ENCODE measurements around the gene CSE1L. TPM values are rescaled to one million over a fixed set of nuclear protein-coding genes. Genes with fewer than 3 reads are reported as not detected.

Gene CSE1L, protein sequence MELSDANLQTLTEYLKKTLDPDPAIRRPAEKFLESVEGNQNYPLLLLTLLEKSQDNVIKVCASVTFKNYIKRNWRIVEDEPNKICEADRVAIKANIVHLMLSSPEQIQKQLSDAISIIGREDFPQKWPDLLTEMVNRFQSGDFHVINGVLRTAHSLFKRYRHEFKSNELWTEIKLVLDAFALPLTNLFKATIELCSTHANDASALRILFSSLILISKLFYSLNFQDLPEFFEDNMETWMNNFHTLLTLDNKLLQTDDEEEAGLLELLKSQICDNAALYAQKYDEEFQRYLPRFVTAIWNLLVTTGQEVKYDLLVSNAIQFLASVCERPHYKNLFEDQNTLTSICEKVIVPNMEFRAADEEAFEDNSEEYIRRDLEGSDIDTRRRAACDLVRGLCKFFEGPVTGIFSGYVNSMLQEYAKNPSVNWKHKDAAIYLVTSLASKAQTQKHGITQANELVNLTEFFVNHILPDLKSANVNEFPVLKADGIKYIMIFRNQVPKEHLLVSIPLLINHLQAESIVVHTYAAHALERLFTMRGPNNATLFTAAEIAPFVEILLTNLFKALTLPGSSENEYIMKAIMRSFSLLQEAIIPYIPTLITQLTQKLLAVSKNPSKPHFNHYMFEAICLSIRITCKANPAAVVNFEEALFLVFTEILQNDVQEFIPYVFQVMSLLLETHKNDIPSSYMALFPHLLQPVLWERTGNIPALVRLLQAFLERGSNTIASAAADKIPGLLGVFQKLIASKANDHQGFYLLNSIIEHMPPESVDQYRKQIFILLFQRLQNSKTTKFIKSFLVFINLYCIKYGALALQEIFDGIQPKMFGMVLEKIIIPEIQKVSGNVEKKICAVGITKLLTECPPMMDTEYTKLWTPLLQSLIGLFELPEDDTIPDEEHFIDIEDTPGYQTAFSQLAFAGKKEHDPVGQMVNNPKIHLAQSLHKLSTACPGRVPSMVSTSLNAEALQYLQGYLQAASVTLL
- 34.9 TPM for polyA plus RNA-seq (2013, experiment 1 of 2)
- polyA plus RNA-seq (2013, experiment 2 of 2): 37.0 TPM

DNA sequence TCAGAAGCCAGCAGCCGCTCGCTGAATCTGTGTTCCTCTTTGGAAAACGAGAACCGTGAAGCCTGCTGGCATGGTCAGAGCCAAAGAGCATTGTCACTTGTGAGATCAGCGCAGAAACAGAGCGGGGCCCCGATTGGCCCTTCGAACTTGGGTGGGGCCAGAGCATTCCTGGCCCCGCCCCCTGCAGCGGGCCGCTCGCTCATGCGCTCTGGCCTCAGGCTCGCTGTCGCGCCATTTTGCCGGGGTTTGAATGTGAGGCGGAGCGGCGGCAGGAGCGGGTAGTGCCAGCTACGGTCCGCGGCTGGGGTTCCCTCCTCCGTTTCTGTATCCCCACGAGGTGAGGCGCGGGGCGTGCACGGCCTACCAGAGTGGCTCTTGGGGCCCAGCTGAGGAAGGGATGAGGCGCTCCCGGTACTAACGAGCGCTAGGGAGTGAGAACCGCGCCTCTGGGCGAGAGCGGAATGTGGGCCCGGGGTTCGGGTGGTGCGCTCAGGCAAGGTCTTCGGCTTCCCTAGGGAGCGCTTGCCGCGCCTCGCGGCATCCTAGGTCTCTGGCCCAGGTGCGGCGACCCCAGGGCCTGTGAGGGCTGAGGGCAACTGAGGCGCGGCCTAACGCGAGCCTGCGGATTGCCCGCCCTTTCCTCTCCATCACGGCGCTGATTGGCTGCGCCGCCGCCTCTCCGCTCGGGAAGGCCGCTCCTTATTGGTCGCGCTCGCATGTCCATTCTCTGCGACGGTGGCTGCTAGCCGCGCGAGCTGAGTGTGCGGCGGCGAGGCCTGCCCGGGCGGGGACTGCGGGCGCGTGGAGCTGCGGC is at the start of gene CSE1L:
Gene CSE1L (plus strand): TSS at position 226 of the 814 bp plus-strand sequence. CDS start 12,152 bp downstream, outside the sequence.
- Histone ChIP-seq H3K79me1 (replicated peaks; ENCODE audit: low read length, poor library complexity, severe bottlenecking) (no peaks in the 10 kb centered on the region), H3K4me1 (ENCODE audit: control insufficient read depth, insufficient read depth, low read depth, low read length) (peaks cover 7% of the 10 kb centered on the region), H2BK120ac (ENCODE audit: low read depth, low read length) (no peak within 1 kb of the TSS), H3K4ac (ENCODE audit: low read depth in 1 of 2, low read length in 2 of 2) (peak within 1 kb of the TSS; percentile 84 to 88), H2BK5ac (ENCODE audit: low read depth, low read length, poor library complexity, severe bottlenecking) (no peak within 1 kb of the TSS), H3K27me3 (ENCODE audit: control insufficient read depth in 1 of 2, insufficient read depth in 1 of 2, low read length in 2 of 2) (no peaks in the 10 kb centered on the region), H3K27ac (ENCODE audit: low read length, poor library complexity, severe bottlenecking) (peak within 1 kb of the TSS; percentile 55), H3K18ac (ENCODE audit: low read depth in 1 of 2, low read length in 2 of 2) (peak within 1 kb of the TSS; percentile 3 to 86), H3K4me2 (ENCODE audit: low read length, poor library complexity, severe bottlenecking) (peak within 1 kb of the TSS; percentile 86), H4K8ac (ENCODE audit: low read length) (peak within 1 kb of the TSS; percentile 79), H3K4me3 (ENCODE audit: insufficient read depth in 1 of 2, low read depth in 1 of 2, low read length in 2 of 2) (peak within 1 kb of the TSS; percentile 83 to 94), H3K14ac (ENCODE audit: low read length in 2 of 2) (peak within 1 kb of the TSS in 1 of 2 experiments; percentile 57), H2AFZ (ENCODE audit: low read depth, low read length) (peak within 1 kb of the TSS; percentile 72), H3K9ac (ENCODE audit: low read length) (peak within 1 kb of the TSS; percentile 87), H2BK15ac (ENCODE audit: low read depth, poor library complexity, severe bottlenecking) (peak within 1 kb of the TSS; percentile 64), H2AK5ac (ENCODE audit: low read length, severe bottlenecking) (peak within 1 kb of the TSS; percentile 86), H3K36me3 (ENCODE audit: control insufficient read depth in 1 of 2, insufficient read depth in 2 of 2, low read depth in 1 of 2, low read length in 2 of 2) (no peaks in the 10 kb centered on the region), H4K91ac (ENCODE audit: low read length) (peak within 1 kb of the TSS; percentile 53), H2BK12ac (ENCODE audit: low read length in 2 of 2) (peak within 1 kb of the TSS in 1 of 2 experiments; percentile 8), H3K23ac (ENCODE audit: low read length in 2 of 2) (no peak within 1 kb of the TSS), H3K9me3 (ENCODE audit: control insufficient read depth, low read length) (no peaks in the 10 kb centered on the region)
- peak; percentile 94 for DNase-seq
- WGBS: under 1% methylated on average over 80 of the region's 80 CpGs

DNA sequence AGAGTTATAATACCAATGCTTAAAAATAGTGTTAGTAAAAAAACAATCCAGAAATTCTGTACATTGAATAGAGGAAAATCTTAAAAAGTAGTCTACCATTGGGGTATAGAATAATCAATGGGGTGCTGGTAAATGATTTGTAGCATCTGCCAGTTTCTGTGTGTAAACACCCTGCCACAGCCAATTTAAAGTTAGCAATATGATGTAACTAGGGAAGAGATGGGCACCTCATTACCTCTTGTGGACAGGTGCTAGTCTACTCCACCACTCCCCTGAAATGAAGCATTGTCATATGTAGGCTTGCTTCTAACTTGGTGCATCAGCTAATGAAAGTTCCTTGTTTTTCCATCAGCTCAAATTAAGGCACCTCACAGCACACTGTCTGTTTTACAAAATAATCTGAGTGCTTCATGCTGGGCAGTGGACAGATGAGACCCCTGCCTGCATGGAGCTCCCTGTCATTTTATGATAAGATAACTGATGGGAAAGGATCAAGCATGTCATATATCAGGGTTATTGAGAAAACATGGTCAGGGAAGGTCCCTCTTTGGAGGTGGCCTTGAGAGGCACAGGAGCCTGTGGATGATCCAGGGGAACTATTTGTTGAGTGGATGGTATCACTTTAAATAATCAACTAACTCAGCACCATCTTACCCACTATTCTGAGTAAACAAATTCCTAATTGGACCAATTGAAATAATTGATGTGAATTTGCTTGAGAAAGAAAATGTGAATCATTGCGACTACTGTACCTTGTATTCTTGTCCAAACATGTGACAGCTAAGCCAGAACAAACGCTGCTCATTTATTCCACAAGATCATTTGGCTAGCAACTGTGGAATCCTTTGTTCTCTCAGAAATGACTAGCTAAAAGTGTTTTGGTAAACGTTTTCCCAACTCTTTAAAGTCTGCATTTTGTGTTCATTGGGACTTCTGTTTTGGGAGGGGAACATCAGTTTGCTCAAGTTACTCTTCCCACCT is 45.9 kb upstream of the CSE1L start:
- no peak overlapping the region for H3K27ac ChIP-seq (ENCODE audit: low read length, poor library complexity, severe bottlenecking)
- H2BK15ac ChIP-seq (ENCODE audit: low read depth, poor library complexity, severe bottlenecking): no peak overlapping the region
- H4K8ac ChIP-seq (ENCODE audit: low read length): no peak overlapping the region
- H3K18ac ChIP-seq (ENCODE audit: low read depth in 1 of 2, low read length in 2 of 2): no peak overlapping the region
- no peak overlapping the region for H3K23ac ChIP-seq (ENCODE audit: low read length in 2 of 2)
- 84% methylated on average over 3 of the region's 3 CpGs for WGBS
- no peak overlapping the region for H3K4me3 ChIP-seq (ENCODE audit: insufficient read depth in 1 of 2, low read depth in 1 of 2, low read length in 2 of 2)
- peaks cover 9% of the 10 kb centered on the region for H3K79me1 ChIP-seq (replicated peaks; ENCODE audit: low read length, poor library complexity, severe bottlenecking)
- peak overlapping the region; percentile 40 for H3K9ac ChIP-seq (ENCODE audit: low read length)
- H3K9me3 ChIP-seq (ENCODE audit: control insufficient read depth, low read length): no peaks in the 10 kb centered on the region
- no peak overlapping the region for H3K14ac ChIP-seq (ENCODE audit: low read length in 2 of 2)
- H2BK12ac ChIP-seq (ENCODE audit: low read length in 2 of 2): no peak overlapping the region
- no peak overlapping the region for H3K4me2 ChIP-seq (ENCODE audit: low read length, poor library complexity, severe bottlenecking)
- no peak for DNase-seq
- no peak overlapping the region for H2AFZ ChIP-seq (ENCODE audit: low read depth, low read length)
- no peak overlapping the region for H2AK5ac ChIP-seq (ENCODE audit: low read length, severe bottlenecking)
- H3K27me3 ChIP-seq (ENCODE audit: control insufficient read depth in 1 of 2, insufficient read depth in 1 of 2, low read length in 2 of 2): no peaks in the 10 kb centered on the region
- no peaks in the 10 kb centered on the region for H3K4me1 ChIP-seq (ENCODE audit: control insufficient read depth, insufficient read depth, low read depth, low read length)
- H4K91ac ChIP-seq (ENCODE audit: low read length): no peak overlapping the region
- H2BK120ac ChIP-seq (ENCODE audit: low read depth, low read length): no peak overlapping the region
- H3K36me3 ChIP-seq (ENCODE audit: control insufficient read depth in 1 of 2, insufficient read depth in 2 of 2, low read depth in 1 of 2, low read length in 2 of 2): peaks cover 31 to 80% of the 10 kb centered on the region in 2 experiments
- no peak overlapping the region for H2BK5ac ChIP-seq (ENCODE audit: low read depth, low read length, poor library complexity, severe bottlenecking)
- no peak overlapping the region for H3K4ac ChIP-seq (ENCODE audit: low read depth in 1 of 2, low read length in 2 of 2)

DNA sequence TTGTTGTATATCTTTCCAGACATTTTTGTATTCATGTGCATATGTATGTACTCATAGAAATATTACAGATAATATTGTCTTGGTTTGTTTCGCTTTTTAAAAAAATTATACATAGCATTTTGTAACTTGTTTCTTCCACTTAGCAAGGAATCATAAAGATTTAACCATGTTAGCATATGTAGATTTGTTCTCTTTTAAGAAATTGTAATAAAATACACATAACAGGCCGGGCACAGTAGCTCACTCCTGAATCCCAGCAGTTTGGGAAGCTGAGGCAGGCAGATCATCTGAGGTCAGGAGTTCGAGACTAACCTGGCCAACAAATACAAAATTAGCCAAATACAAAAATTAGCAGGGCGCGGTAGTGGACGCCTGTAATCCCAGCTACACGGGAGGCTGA is 44.4 kb upstream of the CSE1L start:
- no peak for DNase-seq
- H3K27ac ChIP-seq (ENCODE audit: low read length, poor library complexity, severe bottlenecking): no peak overlapping the region
- 98% methylated on average over 6 of the region's 7 CpGs for WGBS
- no peak overlapping the region for H2AFZ ChIP-seq (ENCODE audit: low read depth, low read length)
- no peak overlapping the region for H4K8ac ChIP-seq (ENCODE audit: low read length)
- H3K4me1 ChIP-seq (ENCODE audit: control insufficient read depth, insufficient read depth, low read depth, low read length): no peaks in the 10 kb centered on the region
- no peak overlapping the region for H2BK15ac ChIP-seq (ENCODE audit: low read depth, poor library complexity, severe bottlenecking)
- H3K4ac ChIP-seq (ENCODE audit: low read depth in 1 of 2, low read length in 2 of 2): no peak overlapping the region
- H3K36me3 ChIP-seq (ENCODE audit: control insufficient read depth in 1 of 2, insufficient read depth in 2 of 2, low read depth in 1 of 2, low read length in 2 of 2): peaks cover 29 to 76% of the 10 kb centered on the region in 2 experiments
- no peak overlapping the region for H2BK5ac ChIP-seq (ENCODE audit: low read depth, low read length, poor library complexity, severe bottlenecking)
- no peak overlapping the region for H2BK12ac ChIP-seq (ENCODE audit: low read length in 2 of 2)
- H2AK5ac ChIP-seq (ENCODE audit: low read length, severe bottlenecking): no peak overlapping the region
- no peaks in the 10 kb centered on the region for H3K9me3 ChIP-seq (ENCODE audit: control insufficient read depth, low read length)
- H3K14ac ChIP-seq (ENCODE audit: low read length in 2 of 2): no peak overlapping the region
- H2BK120ac ChIP-seq (ENCODE audit: low read depth, low read length): no peak overlapping the region
- H3K4me2 ChIP-seq (ENCODE audit: low read length, poor library complexity, severe bottlenecking): no peak overlapping the region
- H4K91ac ChIP-seq (ENCODE audit: low read length): no peak overlapping the region
- H3K27me3 ChIP-seq (ENCODE audit: control insufficient read depth in 1 of 2, insufficient read depth in 1 of 2, low read length in 2 of 2): no peaks in the 10 kb centered on the region
- no peak overlapping the region for H3K18ac ChIP-seq (ENCODE audit: low read depth in 1 of 2, low read length in 2 of 2)
- no peak overlapping the region for H3K4me3 ChIP-seq (ENCODE audit: insufficient read depth in 1 of 2, low read depth in 1 of 2, low read length in 2 of 2)
- H3K9ac ChIP-seq (ENCODE audit: low read length): no peak overlapping the region
- H3K79me1 ChIP-seq (replicated peaks; ENCODE audit: low read length, poor library complexity, severe bottlenecking): peaks cover 12% of the 10 kb centered on the region
- no peak overlapping the region for H3K23ac ChIP-seq (ENCODE audit: low read length in 2 of 2)
